HepG2 (cell line): ENCODE measurements around the gene ADIRF.
"Not testable (repeated sequence)": the region's sequence is repeated elsewhere in the genome, so short reads cannot be mapped to it uniquely, and the experiment has no call there.

Experiments
- ETS1 ChIP-seq: sonication (generic); formaldehyde crosslinking; IDR thresholded peaks from 2 replicates; pipeline ENCODE4 v1.4.0; 2020; ENCODE audit warnings: missing genetic modification reagents
- EZH2 ChIP-seq: conservative IDR thresholded peaks from 2 replicates; pipeline ENCODE4 v1.6.1; 2012; ENCODE audit warnings: mild to moderate bottlenecking, low read depth, low read length, moderate library complexity
- IRX3 ChIP-seq: sonication (generic); formaldehyde crosslinking; IDR thresholded peaks from 2 replicates; pipeline ENCODE4 v1.8.1; 2023; ENCODE audit warnings: mild to moderate bottlenecking, low read depth, missing genetic modification reagents, borderline replicate concordance
- KLF9 ChIP-seq: IDR thresholded peaks from 2 replicates; pipeline ENCODE4 v1.6.1; 2016; ENCODE audit warnings: low read depth
- MATR3 ChIP-seq: sonication (generic); formaldehyde crosslinking; IDR thresholded peaks from 2 replicates; pipeline ENCODE4 v1.4.0; 2020; ENCODE audit warnings: missing genetic modification reagents
- REST ChIP-seq, 2 experiments: IDR thresholded peaks; 2 replicates each; pipeline ENCODE4 v1.6.1; 2011 to 2012; ENCODE audit warnings: low read length in 2 of 2, borderline replicate concordance in 1 of 2, low read depth in 1 of 2, mild to moderate bottlenecking in 1 of 2, moderate library complexity in 1 of 2
- RXRA ChIP-seq: sonication (generic); formaldehyde crosslinking; IDR thresholded peaks from 2 replicates; pipeline ENCODE4 v1.5.1; 2020; ENCODE audit warnings: missing genetic modification reagents
- TBP ChIP-seq: sonication (generic); formaldehyde crosslinking; IDR thresholded peaks from 2 replicates; pipeline ENCODE4 v1.5.0; 2020; ENCODE audit warnings: missing genetic modification reagents
- ZFX ChIP-seq: sonication (generic); formaldehyde crosslinking; IDR thresholded peaks from 2 replicates; pipeline ENCODE4 v1.4.0; 2020; ENCODE audit warnings: mild to moderate bottlenecking, low read depth, missing genetic modification reagents, moderate library complexity
- ZNF256 ChIP-seq: sonication (generic); formaldehyde crosslinking; conservative IDR thresholded peaks from 2 replicates; pipeline ENCODE4 v1.4.0; 2020; ENCODE audit warnings: missing genetic modification reagents
- ZNF282 ChIP-seq: fragments of 450-650 bp; IDR thresholded peaks from 2 replicates; pipeline ENCODE4 v1.6.1; 2018; ENCODE audit not compliant: partially characterized antibody
- ZNF567 ChIP-seq: sonication (generic); formaldehyde crosslinking; IDR thresholded peaks from 2 replicates; pipeline ENCODE4 v1.8.1; 2023; ENCODE audit warnings: mild to moderate bottlenecking, missing genetic modification reagents, borderline replicate concordance
- TF ChIP-seq, protein P1 (sequence below): sonication (generic); formaldehyde crosslinking; IDR thresholded peaks from 2 replicates; pipeline ENCODE4 v1.8.1; 2022; ENCODE audit warnings: mild to moderate bottlenecking, missing genetic modification reagents
- TF ChIP-seq, protein P2 (sequence below): sonication (generic); formaldehyde crosslinking; IDR thresholded peaks from 2 replicates; pipeline ENCODE4 v1.4.0; 2020; ENCODE audit warnings: missing genetic modification reagents, borderline replicate concordance

GRCh38 chr10:86991362-86991761 is 23.1 kb downstream of the ADIRF start:
- not testable (repeated sequence) for TF ChIP-seq ZFX; MATR3 (CRISPR knock-in tag); ETS1 (CRISPR knock-in tag); KLF9 (CRISPR knock-in tag); TBP (CRISPR knock-in tag); REST (IDR thresholded peaks at IDR 0.05; ENCODE audit: borderline replicate concordance in 1 of 2, low read depth in 1 of 2, low read length in 2 of 2); IRX3 (CRISPR knock-in tag); EZH2; ZNF567; ZNF256 (CRISPR knock-in tag); RXRA (CRISPR knock-in tag); ZNF282
- TF ChIP-seq, protein P1, sequence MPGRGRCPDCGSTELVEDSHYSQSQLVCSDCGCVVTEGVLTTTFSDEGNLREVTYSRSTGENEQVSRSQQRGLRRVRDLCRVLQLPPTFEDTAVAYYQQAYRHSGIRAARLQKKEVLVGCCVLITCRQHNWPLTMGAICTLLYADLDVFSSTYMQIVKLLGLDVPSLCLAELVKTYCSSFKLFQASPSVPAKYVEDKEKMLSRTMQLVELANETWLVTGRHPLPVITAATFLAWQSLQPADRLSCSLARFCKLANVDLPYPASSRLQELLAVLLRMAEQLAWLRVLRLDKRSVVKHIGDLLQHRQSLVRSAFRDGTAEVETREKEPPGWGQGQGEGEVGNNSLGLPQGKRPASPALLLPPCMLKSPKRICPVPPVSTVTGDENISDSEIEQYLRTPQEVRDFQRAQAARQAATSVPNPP, result not testable (repeated sequence)
- TF ChIP-seq, protein P2, sequence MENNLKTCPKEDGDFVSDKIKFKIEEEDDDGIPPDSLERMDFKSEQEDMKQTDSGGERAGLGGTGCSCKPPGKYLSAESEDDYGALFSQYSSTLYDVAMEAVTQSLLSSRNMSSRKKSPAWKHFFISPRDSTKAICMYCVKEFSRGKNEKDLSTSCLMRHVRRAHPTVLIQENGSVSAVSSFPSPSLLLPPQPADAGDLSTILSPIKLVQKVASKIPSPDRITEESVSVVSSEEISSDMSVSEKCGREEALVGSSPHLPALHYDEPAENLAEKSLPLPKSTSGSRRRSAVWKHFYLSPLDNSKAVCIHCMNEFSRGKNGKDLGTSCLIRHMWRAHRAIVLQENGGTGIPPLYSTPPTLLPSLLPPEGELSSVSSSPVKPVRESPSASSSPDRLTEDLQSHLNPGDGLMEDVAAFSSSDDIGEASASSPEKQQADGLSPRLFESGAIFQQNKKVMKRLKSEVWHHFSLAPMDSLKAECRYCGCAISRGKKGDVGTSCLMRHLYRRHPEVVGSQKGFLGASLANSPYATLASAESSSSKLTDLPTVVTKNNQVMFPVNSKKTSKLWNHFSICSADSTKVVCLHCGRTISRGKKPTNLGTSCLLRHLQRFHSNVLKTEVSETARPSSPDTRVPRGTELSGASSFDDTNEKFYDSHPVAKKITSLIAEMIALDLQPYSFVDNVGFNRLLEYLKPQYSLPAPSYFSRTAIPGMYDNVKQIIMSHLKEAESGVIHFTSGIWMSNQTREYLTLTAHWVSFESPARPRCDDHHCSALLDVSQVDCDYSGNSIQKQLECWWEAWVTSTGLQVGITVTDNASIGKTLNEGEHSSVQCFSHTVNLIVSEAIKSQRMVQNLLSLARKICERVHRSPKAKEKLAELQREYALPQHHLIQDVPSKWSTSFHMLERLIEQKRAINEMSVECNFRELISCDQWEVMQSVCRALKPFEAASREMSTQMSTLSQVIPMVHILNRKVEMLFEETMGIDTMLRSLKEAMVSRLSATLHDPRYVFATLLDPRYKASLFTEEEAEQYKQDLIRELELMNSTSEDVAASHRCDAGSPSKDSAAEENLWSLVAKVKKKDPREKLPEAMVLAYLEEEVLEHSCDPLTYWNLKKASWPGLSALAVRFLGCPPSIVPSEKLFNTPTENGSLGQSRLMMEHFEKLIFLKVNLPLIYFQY, result not testable (repeated sequence)
